ENCODE measurements around the gene NR2C2. TPM values are rescaled to one million over a fixed set of nuclear protein-coding genes. Genes with fewer than 3 reads are reported as not detected.

The NR2C2 gene
- total RNA-seq, 1 donor from 2014 or later: 57.5 TPM

- TF ChIP-seq, protein P1, sequence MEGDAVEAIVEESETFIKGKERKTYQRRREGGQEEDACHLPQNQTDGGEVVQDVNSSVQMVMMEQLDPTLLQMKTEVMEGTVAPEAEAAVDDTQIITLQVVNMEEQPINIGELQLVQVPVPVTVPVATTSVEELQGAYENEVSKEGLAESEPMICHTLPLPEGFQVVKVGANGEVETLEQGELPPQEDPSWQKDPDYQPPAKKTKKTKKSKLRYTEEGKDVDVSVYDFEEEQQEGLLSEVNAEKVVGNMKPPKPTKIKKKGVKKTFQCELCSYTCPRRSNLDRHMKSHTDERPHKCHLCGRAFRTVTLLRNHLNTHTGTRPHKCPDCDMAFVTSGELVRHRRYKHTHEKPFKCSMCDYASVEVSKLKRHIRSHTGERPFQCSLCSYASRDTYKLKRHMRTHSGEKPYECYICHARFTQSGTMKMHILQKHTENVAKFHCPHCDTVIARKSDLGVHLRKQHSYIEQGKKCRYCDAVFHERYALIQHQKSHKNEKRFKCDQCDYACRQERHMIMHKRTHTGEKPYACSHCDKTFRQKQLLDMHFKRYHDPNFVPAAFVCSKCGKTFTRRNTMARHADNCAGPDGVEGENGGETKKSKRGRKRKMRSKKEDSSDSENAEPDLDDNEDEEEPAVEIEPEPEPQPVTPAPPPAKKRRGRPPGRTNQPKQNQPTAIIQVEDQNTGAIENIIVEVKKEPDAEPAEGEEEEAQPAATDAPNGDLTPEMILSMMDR (IDR thresholded peaks at IDR 0.05; ENCODE audit: partially characterized antibody, unreplicated experiment): no peak
- peaks cover 12% of the 10 kb centered on the region for H3K4me1 Mint-ChIP-seq (ENCODE audit: low read depth, unreplicated experiment)
- DNase-seq: no peak
- no peak overlapping the region for H3K27ac Mint-ChIP-seq (ENCODE audit: unreplicated experiment)
- no peaks in the 10 kb centered on the region for H3K36me3 Mint-ChIP-seq (ENCODE audit: unreplicated experiment)
- no peaks in the 10 kb centered on the region for H3K27me3 Mint-ChIP-seq (ENCODE audit: unreplicated experiment)
- H3K4me3 Mint-ChIP-seq (ENCODE audit: unreplicated experiment): no peak overlapping the region
- H3K9me3 Mint-ChIP-seq (ENCODE audit: unreplicated experiment): no peaks in the 10 kb centered on the region
Measured at GRCh38 chr3:14988988-14989394, 41.6 kb downstream of the NR2C2 start.

GRCh38 chr3:14989943-14990779 is 42.8 kb downstream of the NR2C2 start:
- Mint-ChIP-seq H3K9me3 (ENCODE audit: unreplicated experiment) (no peaks in the 10 kb centered on the region), H3K27ac (ENCODE audit: unreplicated experiment) (no peak overlapping the region), H3K4me3 (ENCODE audit: unreplicated experiment) (no peak overlapping the region), H3K27me3 (ENCODE audit: unreplicated experiment) (no peaks in the 10 kb centered on the region), H3K4me1 (ENCODE audit: low read depth, unreplicated experiment) (peaks cover 12% of the 10 kb centered on the region), H3K36me3 (ENCODE audit: unreplicated experiment) (no peaks in the 10 kb centered on the region)
- TF ChIP-seq, protein P1 (IDR thresholded peaks at IDR 0.05; ENCODE audit: partially characterized antibody, unreplicated experiment): no peak
- no peak for DNase-seq

GRCh38 chr3:14990780-14991148 is 43.4 kb downstream of the NR2C2 start:
- TF ChIP-seq, protein P1 (IDR thresholded peaks at IDR 0.05; ENCODE audit: partially characterized antibody, unreplicated experiment): no peak
- Mint-ChIP-seq H3K4me3 (ENCODE audit: unreplicated experiment) (no peak overlapping the region), H3K9me3 (ENCODE audit: unreplicated experiment) (no peaks in the 10 kb centered on the region), H3K36me3 (ENCODE audit: unreplicated experiment) (no peaks in the 10 kb centered on the region), H3K4me1 (ENCODE audit: low read depth, unreplicated experiment) (peaks cover 12% of the 10 kb centered on the region), H3K27ac (ENCODE audit: unreplicated experiment) (no peak overlapping the region), H3K27me3 (ENCODE audit: unreplicated experiment) (no peaks in the 10 kb centered on the region)
- DNase-seq: no peak

DNA sequence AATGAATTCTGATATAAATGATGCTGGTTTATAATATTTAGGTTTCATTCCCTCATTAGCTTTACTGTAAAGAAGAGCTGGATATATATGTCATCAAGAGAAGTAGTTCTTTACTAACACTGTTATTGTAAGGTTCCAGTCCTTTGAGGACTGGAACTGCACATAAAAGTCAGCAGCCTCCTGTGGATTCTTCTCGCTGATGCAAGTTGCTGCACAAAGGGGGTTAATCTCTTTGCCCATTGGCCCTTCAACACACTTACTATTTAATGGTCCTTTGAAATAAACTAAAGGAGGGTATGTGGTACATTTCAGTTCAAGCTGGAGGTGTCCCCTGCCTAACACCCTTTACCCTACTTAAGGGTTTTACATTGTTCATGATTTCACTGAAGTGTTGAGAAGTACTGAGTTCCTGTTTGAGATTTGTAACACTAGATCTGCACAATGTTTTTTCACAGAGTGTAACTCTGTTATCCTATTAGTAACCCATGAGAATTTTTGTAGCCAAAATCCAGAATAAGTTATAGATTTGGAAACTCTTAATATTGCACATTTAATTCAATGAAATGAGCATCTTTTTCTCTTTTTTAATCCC is 43.9 kb downstream of the NR2C2 start:
- Mint-ChIP-seq H3K9me3 (ENCODE audit: unreplicated experiment) (no peaks in the 10 kb centered on the region), H3K4me1 (ENCODE audit: low read depth, unreplicated experiment) (peaks cover 12% of the 10 kb centered on the region), H3K27ac (ENCODE audit: unreplicated experiment) (no peak overlapping the region), H3K36me3 (ENCODE audit: unreplicated experiment) (no peaks in the 10 kb centered on the region), H3K4me3 (ENCODE audit: unreplicated experiment) (no peak overlapping the region), H3K27me3 (ENCODE audit: unreplicated experiment) (no peaks in the 10 kb centered on the region)
- TF ChIP-seq, protein P1 (IDR thresholded peaks at IDR 0.05; ENCODE audit: partially characterized antibody, unreplicated experiment): no peak
- no peak for DNase-seq
